GM19025 (cell line): ENCODE results near the gene PHLDB2.

Experiments used
- ATAC-seq: cut with Tn5 transposase; IDR thresholded peaks from one replicate; pipeline ENCODE4 v1.9.1; 2021; ENCODE audit warnings: mild to moderate bottlenecking, low read depth, moderate library complexity; ENCODE audit not compliant: unreplicated experiment

PHLDB2 gene

DNA sequence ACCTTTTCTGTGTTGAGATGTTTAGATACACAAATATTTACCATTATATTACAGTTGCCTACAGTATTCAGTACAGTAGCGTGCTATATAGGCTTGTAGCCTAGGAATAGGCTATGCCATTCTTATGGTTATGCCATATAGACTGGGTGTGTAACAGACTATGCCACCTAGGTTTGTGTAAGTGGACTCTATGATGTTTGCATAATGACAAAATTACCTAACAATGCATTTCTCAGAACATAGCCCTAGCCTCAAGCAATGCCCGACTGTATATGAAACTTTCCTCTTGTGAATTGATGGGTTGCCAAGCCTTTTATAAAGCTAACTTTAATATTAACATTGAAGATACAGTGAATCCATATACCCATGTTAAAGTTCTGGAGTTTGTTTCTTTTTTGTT is 10.3 kb upstream of the PHLDB2 start:
- no peak for ATAC-seq

- no peak for ATAC-seq
These were observed 8.5 kb upstream of the PHLDB2 start for GRCh38 chr3:111850537-111850936.

GRCh38 chr3:111851511-111851954 is 7.5 kb upstream of the PHLDB2 start:
- no peak for ATAC-seq

DNA sequence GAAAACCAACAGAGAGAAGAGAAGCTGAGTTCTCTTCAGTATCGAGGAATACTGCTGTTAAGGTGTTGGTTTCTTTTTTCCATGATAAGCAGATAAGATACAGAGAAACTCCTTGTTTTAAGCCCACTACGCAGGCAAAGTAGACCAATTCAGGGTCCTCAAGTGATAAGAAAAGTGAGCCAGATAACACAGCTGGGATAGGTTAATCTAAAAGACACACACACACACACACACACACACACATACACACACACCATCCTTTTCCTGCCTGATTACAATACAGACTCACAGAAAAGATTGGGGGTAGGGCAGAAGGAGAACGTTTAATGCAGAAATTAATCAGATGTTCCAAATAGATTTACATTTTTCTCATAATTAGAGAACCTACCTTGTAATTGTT is 6.5 kb upstream of the PHLDB2 start:
- ATAC-seq: no peak

- ATAC-seq: no peak
These were observed 6.0 kb upstream of the PHLDB2 start for GRCh38 chr3:111853068-111853467.

- ATAC-seq: no peak
These were observed 4.1 kb upstream of the PHLDB2 start for GRCh38 chr3:111854990-111855389.

DNA sequence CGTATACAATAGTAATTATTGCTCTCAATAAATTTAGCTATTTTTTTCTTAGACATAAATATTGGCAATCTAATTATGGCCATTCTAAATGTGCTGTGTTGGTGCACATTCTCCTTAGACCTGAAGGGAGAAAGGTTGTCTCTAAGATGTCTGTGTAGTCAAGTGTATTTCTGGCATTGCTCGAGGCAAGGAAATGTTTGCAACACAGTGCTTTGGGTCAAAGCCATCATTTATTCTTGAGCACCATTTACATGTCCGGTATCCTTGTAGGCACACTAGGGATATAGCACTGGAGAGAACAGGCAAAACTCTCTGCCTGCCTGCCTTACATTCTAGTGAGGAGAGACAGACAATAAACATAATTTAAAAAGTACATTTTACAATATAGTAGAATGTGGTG is 2.6 kb upstream of the PHLDB2 start:
- ATAC-seq: no peak

- no peak for ATAC-seq
These were observed 1.6 kb upstream of the PHLDB2 start for GRCh38 chr3:111857474-111857873.

DNA sequence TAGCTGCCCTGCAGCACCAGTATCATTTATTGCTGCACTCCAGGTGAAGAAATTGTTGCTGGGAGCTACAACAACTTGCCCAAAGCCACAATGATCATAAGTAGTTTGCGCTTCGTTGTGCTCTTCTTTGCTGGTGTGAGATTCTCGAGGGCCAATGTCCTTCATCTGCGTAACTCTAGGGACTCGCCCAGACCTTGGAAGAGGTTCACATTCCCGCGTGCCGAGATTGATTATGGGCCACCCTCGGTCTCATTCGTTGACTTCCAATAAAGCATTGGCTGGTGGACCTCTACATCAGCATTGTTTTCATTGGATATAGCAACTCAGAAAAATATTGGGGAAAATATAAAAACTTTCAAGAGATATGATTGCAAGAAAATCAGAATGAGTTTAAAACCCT is 423 bp upstream of the PHLDB2 start:
- no peak for ATAC-seq

- ATAC-seq: peak; percentile 77
These were observed 1.2 kb downstream of the PHLDB2 start for GRCh38 chr3:111859974-111860859.

DNA sequence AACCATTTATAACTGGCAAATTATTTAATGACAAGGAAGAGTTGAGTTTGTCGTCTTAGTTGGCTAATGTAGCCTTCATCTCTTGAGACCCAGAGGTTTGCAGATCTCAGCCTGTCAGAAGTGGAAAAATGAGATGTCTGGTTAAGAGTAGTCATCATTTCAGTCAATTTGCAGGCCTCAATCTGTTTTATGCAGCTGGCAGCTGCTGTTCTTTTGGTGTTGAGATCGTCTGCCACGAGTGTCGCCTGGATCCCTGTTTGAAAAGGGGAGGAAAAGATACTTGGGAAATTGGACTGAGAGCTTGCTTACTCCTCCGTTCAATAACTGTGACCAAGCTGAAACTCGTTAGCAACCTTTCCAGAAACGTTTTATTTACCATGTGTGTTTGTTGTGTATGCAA is 2.3 kb downstream of the PHLDB2 start:
- no peak for ATAC-seq

DNA sequence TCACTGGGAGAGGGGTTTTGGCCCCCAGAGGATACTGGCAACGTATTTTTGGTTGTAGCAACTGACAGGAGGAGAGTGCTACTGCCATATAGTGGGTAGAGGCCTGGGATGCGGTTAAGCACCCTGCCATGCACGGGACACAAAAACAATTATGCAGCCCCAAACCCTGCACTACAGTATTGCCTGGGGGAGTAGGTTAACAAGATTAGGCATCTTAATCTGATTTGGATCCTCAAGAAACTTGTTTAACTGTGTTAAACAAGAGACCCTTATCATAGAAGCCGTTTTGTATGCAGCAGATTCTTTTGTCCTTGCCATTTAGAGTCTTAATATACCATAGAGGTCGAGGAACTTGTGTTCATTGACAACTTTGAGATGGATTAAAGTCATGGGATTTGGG is 3.4 kb downstream of the PHLDB2 start:
- no peak for ATAC-seq

DNA sequence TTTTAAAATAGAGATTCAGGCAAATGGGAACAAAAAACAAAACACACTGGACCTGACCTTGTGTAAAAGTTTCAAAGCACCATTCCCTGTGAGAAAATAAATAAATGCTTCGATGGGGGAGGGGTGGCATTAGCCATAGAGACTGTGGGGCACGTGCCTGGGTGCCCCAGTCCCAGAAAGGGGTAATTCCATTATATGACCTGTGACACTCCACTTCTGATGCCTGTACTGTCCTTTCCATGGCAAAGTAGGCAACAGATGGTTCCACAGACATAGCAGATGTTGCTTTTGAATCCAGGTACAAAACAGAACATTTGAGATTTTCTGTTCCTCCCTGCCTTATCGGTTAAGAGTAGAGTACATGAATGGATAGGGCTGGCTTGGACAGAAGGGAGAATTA is 3.9 kb downstream of the PHLDB2 start:
- ATAC-seq: no peak

DNA sequence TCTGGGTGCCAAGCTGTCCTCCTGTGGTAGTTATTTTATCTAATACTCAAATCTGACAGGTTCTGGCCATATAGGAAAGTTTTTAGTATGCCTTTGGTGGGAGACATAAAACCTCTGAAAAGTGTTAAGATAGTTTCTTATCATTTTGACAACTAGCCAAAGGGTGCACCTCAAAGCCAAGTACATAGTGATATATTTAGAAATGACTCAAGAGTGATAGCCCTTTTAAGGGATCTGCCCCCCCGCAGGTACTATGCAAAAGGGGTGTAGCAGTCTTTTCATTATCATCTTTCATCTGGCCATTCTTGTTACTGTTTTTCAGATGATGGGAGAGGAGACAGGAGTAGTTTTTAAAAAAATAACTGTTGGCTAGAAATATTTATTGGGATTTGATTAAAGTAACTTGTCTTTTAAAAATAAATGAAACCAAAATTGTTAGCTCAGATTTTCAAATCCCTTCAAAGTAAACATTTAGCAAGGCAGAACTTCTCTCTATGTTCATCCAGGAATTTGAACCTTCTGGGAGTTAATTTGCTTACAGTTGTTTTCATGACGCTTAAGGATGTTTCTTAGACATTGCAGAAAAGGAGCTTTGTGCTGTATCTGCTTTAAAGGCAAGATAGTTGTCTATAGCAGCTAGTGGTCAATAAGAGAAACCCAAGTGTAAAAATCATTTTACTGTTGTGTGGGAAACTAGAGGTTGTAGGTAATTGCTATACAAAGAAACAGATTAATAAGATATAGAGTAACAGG is 5.1 kb downstream of the PHLDB2 start:
- no peak for ATAC-seq

GRCh38 chr3:111864821-111865656 is 6.0 kb downstream of the PHLDB2 start:
- no peak for ATAC-seq

DNA sequence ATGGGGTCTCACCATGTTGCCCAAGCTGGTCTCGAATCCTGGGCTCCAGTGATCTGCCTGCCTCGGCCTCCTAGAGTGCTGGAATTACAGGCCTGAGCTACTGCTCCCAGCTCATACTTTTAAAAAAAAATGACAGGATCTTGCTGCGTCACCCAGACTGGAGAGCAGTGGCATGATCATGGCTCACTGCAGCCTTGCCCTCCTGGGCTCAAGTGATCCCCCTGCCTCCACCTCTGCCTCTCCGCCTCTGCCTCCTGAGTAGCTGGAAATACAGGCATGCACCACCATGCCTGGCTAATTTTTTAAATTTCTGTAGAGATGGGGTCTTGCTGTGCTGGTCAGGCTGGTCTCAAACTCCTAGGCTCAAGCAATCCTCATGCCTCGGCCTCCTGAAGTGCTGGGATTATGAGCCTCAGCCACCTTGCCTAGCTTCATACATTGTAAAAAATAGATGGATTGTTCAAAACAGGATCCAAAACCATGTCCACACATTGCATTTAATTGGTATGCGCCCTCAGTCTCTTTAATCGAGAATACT is 8.9 kb downstream of the PHLDB2 start:
- no peak for ATAC-seq

- no peak for ATAC-seq
These were observed 11.6 kb downstream of the PHLDB2 start for GRCh38 chr3:111870620-111871019.

- no peak for ATAC-seq
These were observed 13.0 kb downstream of the PHLDB2 start for GRCh38 chr3:111871809-111872623.

GRCh38 chr3:111872979-111873378 is 13.9 kb downstream of the PHLDB2 start:
- no peak for ATAC-seq
